ENCODE measurements around the gene MXD4.

GRCh38 chr4:2265113-2266110 lies 3.5 kb upstream of the MXD4 start:
- TF ChIP-seq, protein P1, sequence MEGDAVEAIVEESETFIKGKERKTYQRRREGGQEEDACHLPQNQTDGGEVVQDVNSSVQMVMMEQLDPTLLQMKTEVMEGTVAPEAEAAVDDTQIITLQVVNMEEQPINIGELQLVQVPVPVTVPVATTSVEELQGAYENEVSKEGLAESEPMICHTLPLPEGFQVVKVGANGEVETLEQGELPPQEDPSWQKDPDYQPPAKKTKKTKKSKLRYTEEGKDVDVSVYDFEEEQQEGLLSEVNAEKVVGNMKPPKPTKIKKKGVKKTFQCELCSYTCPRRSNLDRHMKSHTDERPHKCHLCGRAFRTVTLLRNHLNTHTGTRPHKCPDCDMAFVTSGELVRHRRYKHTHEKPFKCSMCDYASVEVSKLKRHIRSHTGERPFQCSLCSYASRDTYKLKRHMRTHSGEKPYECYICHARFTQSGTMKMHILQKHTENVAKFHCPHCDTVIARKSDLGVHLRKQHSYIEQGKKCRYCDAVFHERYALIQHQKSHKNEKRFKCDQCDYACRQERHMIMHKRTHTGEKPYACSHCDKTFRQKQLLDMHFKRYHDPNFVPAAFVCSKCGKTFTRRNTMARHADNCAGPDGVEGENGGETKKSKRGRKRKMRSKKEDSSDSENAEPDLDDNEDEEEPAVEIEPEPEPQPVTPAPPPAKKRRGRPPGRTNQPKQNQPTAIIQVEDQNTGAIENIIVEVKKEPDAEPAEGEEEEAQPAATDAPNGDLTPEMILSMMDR (IDR thresholded peaks at IDR 0.05), result no peak
- TF ChIP-seq POLR2AphosphoS5 (IDR thresholded peaks at IDR 0.05) (no peak), POLR2A (IDR thresholded peaks at IDR 0.05) (no peak)
